Spinal cord (tissue), 10 donors: ENCODE results near the gene POU2AF1. TPM values are rescaled to one million over a fixed set of nuclear protein-coding genes. Genes with fewer than 3 reads are reported as not detected.
A peak's percentile ranks its signal among the peaks of the same experiment; 100 is the strongest.

Experiments
- DNase-seq, 6 donors: peaks; one replicate each; pipeline versions ENCODE4 v3.0.0 to v3.0.0-alpha.2; 2013 to 2015; ENCODE audit warnings: low spot score in 6 of 6, low read depth in 4 of 6
- H3K27ac ChIP-seq: one replicate; pipeline ENCODE4 v1.5.1; 2013; ENCODE audit warnings: low read depth, low read length, control low read depth
- H3K27me3 ChIP-seq: one replicate; pipeline ENCODE4 v1.6.1; 2013; ENCODE audit warnings: low read length; ENCODE audit not compliant: control insufficient read depth, insufficient read depth
- H3K36me3 ChIP-seq: one replicate; pipeline ENCODE4 v1.6.1; 2013; ENCODE audit warnings: low read length; ENCODE audit not compliant: control insufficient read depth, insufficient read depth
- H3K4me1 ChIP-seq: one replicate; pipeline ENCODE4 v1.6.1; 2013; ENCODE audit warnings: low read length; ENCODE audit not compliant: control insufficient read depth, insufficient read depth
- H3K4me3 ChIP-seq: one replicate; pipeline ENCODE4 v1.5.1; 2013; ENCODE audit warnings: low read depth, low read length, control low read depth
- H3K9me3 ChIP-seq: one replicate; pipeline ENCODE4 v1.6.1; 2013; ENCODE audit warnings: low read length; ENCODE audit not compliant: control insufficient read depth, insufficient read depth
- WGBS: methylation state at CpG from one replicate; pipeline ENCODE4 v1.1.5; 2013; ENCODE audit warnings: missing lambda C conversion rate; ENCODE audit not compliant: insufficient coverage; 5-methylcytosine and 5-hydroxymethylcytosine counted together
- polyA plus RNA-seq, 2 donors: library from polyadenylated mRNA; unstranded; fragments of 120-200 nt; gene quantifications; one replicate each; pipeline ENCODE4 v1.2.1, GENCODE V29; 2013; ENCODE audit not compliant: insufficient read length in 2 of 2
- total RNA-seq, 2 donors: library from RNA; depleted of rRNA in 1 of 2; stranded (reverse); fragments of 120-200 nt in 1 of 2; fragments of >200 nt in 1 of 2; gene quantifications; one replicate each; pipeline versions ENCODE4 v1.2.3 to v1.2.4, GENCODE V29; 2013 to 2014
- donor health status: healthy.

Gene POU2AF1
- total and polyA plus RNA-seq, 4 donors, result 0.27 to 4.5 (median 0.51) TPM

- Histone ChIP-seq H3K27ac (no peak overlapping the region), H3K27me3 (no peaks in the 10 kb centered on the region), H3K4me3 (no peak overlapping the region), H3K9me3 (no peaks in the 10 kb centered on the region), H3K36me3 (no peaks in the 10 kb centered on the region), H3K4me1 (peaks cover 14% of the 10 kb centered on the region)
- no peak for DNase-seq
- no CpG with 5 or more reads among the region's 5 CpGs for WGBS
Observed at GRCh38 chr11:111418436-111418787, 39.3 kb upstream of the POU2AF1 start.

DNA sequence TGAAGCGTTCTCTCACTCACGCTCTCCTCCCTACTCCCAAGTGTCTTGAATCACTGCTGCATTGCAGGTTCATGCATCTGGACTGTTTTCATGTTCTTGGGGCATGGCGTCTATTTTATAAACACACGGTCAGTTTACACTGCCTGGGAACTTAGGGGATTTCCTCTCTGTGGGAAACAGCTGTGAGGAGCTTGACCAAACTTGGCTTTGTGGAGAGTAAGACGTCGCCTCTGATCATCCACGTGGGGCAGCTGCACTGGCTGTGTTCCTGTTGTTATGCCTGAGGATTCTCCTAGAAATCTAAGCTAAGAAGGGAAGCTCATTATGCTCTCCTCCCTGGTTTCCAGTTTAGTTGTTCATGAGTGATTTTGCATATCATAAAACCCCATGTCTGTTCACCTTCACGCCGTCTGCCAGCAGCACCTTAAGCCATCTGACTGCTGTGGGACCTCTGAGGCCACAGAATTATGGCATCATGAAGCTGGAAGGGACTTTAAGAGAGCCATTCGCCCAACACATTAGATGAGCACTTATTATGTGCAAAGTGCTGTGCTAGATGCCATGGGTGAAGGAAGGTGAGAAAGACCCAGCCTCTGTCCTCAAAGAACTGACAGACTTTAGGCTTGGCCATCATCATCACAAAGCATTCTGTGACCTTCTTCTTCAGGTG is 38.8 kb upstream of the POU2AF1 start:
- no peaks in the 10 kb centered on the region for H3K9me3 ChIP-seq
- H3K4me1 ChIP-seq, result peaks cover 14% of the 10 kb centered on the region
- H3K36me3 ChIP-seq, result no peaks in the 10 kb centered on the region
- H3K4me3 ChIP-seq, result no peak overlapping the region
- peak in 3 of 6 donors; percentile 17 to 77 (median 17) for DNase-seq
- WGBS, result 57% methylated on average over 9 of the region's 10 CpGs
- H3K27ac ChIP-seq, result peak overlapping the region; percentile 43
- H3K27me3 ChIP-seq, result no peaks in the 10 kb centered on the region

DNA sequence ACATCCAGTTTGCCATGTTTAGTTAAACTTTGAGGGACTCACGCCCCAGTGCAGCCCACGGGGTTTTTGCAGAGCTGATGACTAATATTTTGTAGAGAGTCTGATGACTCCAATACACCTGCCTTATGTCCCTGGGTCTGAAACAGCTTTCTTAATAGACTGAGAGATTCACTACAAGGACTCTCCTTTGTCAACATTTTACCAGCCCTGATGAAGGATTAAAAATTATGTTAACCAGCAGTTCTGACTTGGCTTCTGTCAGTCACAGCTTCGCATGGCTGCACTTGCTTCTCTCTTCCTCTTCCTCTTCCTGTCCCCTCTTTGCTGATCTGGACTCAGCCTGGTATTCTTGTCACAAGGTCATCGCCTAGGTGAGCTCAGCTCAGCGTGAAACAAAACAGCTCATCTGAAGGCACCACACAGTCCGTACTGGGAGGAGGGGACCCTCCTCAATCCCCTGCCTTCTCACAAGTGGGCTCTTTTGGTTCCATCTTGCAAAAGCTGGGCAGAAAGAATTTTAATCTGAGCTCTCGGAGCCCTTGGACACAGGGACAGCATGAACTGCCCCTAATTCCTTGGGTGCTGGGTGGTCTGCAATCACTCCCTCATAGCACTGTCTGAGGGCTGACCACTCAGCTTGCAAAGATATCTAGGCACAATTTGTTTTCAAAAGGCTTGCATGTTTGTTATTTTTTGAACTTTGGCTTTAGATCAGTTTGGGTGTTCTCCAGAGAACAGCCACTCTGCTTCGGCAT is 38.1 kb upstream of the POU2AF1 start:
- Histone ChIP-seq H3K36me3 (no peaks in the 10 kb centered on the region), H3K27me3 (no peaks in the 10 kb centered on the region), H3K9me3 (no peaks in the 10 kb centered on the region), H3K4me1 (peaks cover 14% of the 10 kb centered on the region), H3K27ac (peak overlapping the region; percentile 43), H3K4me3 (no peak overlapping the region)
- peak in 1 of 6 donors; percentile 45 for DNase-seq
- WGBS, result 34% methylated on average over 4 of the region's 8 CpGs

DNA sequence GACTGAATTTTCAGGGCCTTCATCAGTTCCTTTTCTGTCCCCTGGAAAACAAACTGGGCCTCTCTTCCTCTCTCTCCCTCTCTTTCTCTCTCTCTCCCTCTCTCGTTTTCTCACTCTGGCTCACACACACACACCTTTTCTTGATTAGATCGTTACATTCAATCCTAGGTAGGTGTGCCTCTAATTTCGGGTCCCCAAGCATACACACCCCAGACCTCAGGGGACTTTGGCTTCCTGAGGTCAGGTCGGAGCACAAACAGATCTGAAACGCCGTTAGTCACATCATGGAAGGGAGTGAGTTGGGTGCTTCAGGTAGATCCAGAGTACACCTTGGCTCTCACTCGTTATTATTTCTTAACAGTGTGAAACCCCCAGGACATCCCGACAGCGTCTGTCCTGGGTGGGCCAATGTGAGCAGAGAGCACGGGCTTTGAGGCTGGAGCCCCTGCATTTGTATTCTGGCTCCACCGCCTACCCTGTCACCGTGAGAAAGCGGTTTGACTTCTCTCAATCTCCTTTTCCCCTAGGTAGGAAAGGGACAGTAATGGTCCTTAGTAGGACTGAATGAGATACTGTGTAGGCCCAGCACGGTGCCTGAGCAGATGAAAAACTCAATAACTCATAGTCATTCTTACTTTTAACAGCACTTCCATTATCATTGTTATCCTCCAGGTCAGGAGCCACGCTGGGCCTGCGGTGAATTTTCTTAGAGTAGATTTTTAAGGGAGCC is 37.3 kb upstream of the POU2AF1 start:
- 91% methylated on average over 4 of the region's 16 CpGs for WGBS
- Histone ChIP-seq H3K4me1 (peaks cover 14% of the 10 kb centered on the region), H3K9me3 (no peaks in the 10 kb centered on the region), H3K36me3 (no peaks in the 10 kb centered on the region), H3K27me3 (no peaks in the 10 kb centered on the region), H3K27ac (no peak overlapping the region), H3K4me3 (no peak overlapping the region)
- DNase-seq, result no peak

GRCh38 chr11:111414936-111415335 is 35.9 kb upstream of the POU2AF1 start:
- Histone ChIP-seq H3K27ac (no peak overlapping the region), H3K9me3 (no peaks in the 10 kb centered on the region), H3K4me1 (peaks cover 14% of the 10 kb centered on the region), H3K27me3 (no peaks in the 10 kb centered on the region), H3K4me3 (no peak overlapping the region), H3K36me3 (no peaks in the 10 kb centered on the region)
- WGBS, result 82% methylated on average over 2 of the region's 3 CpGs
- no peak for DNase-seq

DNA sequence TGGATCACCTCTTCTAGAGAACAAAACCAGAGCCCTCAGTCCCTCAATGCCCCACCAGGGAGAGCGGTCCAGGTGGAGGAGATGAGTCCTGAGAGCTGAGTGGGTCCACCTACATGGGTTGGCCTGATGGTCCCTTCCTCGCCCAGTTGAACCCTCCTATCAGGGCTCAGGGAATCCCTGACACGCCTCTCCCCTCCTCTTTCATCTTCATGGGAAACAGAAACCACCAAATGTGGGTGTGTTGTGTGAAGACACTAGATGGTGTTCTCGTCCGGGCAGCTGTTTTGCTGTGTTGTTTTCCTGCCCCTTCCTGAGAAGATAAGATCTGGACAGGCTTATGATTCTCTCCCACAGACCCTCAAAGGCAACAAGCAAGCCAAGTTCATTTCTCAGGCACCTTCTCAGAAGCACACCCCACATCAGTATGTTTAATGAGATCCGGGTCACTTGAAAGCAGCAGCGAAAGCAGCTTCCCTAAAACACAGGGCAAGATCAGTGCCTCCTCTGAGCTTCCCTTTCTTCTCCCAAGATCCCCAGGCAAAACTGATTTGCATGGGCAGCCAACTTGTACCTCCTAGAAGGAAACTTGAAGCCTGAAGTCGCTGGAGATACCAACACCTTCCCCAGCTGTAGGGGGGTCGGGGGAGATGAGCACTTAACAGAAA is 35.3 kb upstream of the POU2AF1 start:
- Histone ChIP-seq H3K27ac (no peak overlapping the region), H3K9me3 (no peaks in the 10 kb centered on the region), H3K4me3 (no peak overlapping the region), H3K4me1 (peaks cover 14% of the 10 kb centered on the region), H3K27me3 (no peaks in the 10 kb centered on the region), H3K36me3 (no peaks in the 10 kb centered on the region)
- DNase-seq, result no peak
- 90% methylated on average over 3 of the region's 9 CpGs for whole genome bisulfite sequencing

DNA sequence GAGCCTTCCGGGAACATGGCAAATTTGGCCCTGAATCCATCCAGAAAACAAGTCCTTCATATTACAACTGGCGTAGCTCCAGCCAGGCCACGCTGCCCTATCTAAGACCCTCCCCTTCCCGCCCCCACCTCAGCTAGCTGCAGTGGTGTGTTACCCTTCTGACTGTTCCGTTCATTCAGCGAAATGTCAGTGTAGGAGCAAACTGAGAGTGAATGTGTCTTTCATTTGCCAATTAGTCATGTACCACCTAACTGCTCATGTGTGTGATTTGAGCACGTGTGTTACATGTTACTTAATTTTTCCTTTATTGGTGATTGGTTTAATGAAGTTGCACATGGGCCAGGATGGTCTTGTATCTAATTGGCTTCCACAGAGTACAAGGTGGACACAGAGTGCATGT is 34.8 kb upstream of the POU2AF1 start:
- H3K27me3 ChIP-seq, result no peaks in the 10 kb centered on the region
- 100% methylated on average over 4 of the region's 7 CpGs for WGBS
- H3K9me3 ChIP-seq, result no peaks in the 10 kb centered on the region
- peaks cover 14% of the 10 kb centered on the region for H3K4me1 ChIP-seq
- H3K36me3 ChIP-seq, result no peaks in the 10 kb centered on the region
- no peak overlapping the region for H3K27ac ChIP-seq
- H3K4me3 ChIP-seq, result no peak overlapping the region
- no peak for DNase-seq

GRCh38 chr11:111412293-111412692 is 33.2 kb upstream of the POU2AF1 start:
- Histone ChIP-seq H3K27ac (no peak overlapping the region), H3K27me3 (no peaks in the 10 kb centered on the region), H3K36me3 (no peaks in the 10 kb centered on the region), H3K4me1 (peaks cover 6% of the 10 kb centered on the region), H3K4me3 (no peak overlapping the region), H3K9me3 (no peaks in the 10 kb centered on the region)
- whole genome bisulfite sequencing, result no CpG with 5 or more reads among the region's 3 CpGs
- DNase-seq, result no peak

DNA sequence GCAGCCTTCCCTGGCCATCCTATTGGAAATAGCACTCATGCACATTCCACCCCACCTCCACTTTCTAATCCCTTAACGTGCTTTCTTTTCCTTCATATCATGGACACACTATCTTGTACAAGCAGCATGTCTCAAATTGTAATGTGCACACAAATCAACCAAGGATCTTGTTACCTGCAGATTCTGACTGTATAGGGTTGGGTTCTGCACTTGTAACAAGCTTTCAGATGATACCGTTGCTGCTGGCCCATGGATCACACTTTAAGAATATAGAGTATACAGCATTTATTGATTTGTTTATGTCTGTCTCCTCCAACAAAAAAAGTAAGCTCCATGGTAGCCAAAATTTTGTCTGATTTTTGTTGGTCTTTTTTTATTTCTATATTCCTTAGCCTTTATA is 32.4 kb upstream of the POU2AF1 start:
- no peaks in the 10 kb centered on the region for H3K36me3 ChIP-seq
- no peak overlapping the region for H3K27ac ChIP-seq
- no CpG with 5 or more reads among the region's 2 CpGs for WGBS
- no peaks in the 10 kb centered on the region for H3K9me3 ChIP-seq
- H3K4me1 ChIP-seq, result no peaks in the 10 kb centered on the region
- H3K4me3 ChIP-seq, result no peak overlapping the region
- H3K27me3 ChIP-seq, result no peaks in the 10 kb centered on the region
- no peak for DNase-seq
